HG02981 (cell line): Measurements from ENCODE around the gene TSPAN9.

Experiments used
- ATAC-seq: cut with Tn5 transposase; IDR thresholded peaks from one replicate; pipeline ENCODE4 v1.9.1; 2021; ENCODE audit warnings: mild to moderate bottlenecking, moderate library complexity; ENCODE audit not compliant: unreplicated experiment

TSPAN9 gene

DNA sequence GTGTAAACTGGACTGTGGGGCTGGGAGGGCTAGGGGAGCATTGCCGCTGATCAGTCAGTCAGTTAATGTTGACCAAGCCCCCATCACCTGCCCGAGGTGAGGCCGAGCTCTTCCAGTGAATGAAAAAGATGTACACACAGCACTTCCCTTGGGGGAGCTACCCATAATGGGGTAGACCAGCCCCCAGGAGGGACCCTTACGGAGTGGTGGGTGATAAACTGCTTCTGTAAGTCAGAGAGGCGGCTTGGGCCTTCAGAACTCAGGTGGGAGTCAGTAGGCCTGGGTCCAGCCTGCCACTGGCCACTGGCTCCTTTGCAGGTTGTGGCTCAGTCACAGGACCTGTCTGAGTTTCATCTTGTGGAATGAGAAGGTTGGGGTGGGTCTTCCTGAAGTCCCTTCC is 43.5 kb downstream of the TSPAN9 start:
- ATAC-seq = no peak

DNA sequence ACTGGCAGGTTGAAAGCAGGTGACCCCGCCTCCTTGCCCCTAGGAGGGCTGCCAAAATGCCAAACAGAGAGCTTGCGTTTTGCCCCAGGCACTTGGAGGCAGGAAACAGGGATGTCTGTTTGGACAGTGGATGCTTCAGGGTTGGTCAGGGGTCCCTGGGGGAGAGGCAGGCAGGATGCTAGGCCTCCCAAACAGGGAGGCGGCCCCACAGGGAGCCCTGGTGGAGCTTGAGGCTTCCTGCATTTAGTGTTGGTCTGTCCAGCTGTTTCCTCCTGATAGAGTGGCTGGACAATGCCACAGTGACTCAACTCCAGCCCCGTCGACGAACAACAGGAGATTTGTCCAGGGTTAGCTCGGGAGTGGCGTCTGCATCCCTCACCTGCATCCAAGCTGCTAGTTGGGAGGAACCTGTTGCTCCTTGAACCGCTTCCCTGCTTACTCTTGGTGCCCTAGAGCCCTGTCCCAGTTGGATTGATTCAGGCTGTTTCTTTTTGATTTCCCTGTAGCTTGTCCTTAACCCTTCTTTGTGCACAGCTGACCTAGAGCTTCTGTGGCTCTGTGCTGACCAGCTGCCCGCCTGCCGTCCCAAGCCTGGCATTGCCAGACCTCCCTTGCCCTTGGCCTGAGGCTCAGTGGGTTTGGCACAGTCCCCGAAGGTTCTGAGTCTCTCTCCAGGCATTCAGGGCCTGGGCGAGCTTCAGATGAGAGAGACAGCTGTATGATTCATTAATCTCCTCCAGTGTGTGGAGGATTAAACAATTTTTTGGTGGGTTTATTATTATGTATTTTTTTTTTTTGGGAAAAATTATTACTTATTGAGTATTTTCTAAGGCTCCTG is 45.9 kb downstream of the TSPAN9 start:
- no peak for ATAC-seq

- no peak for ATAC-seq
Measured at GRCh38 chr12:3123729-3124128, 46.5 kb downstream of the TSPAN9 start.

- no peak for ATAC-seq
Measured at GRCh38 chr12:3124917-3125316, 47.7 kb downstream of the TSPAN9 start.

DNA sequence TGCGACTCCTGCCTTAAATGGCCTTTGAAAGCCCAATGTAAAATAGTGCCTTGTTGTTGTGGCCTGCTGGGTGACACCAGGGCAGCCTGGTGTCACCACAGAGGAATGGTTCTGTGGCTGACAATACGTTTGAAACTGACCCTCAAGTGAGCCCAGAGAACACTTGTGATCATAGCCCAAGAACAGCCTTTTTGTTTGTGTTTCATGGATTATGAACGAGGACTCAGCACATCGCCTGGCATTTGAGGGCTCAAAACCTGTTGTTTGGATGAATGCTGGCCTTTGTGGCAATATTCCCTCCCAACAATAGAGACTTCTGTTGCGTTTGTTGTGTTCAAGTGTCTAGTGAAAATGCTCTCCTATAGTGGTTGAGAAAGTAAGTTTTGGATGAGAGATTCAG is 48.5 kb downstream of the TSPAN9 start:
- ATAC-seq = no peak

GRCh38 chr12:3127832-3128231 is 50.7 kb downstream of the TSPAN9 start:
- no peak for ATAC-seq

GRCh38 chr12:3128498-3129293 is 51.5 kb downstream of the TSPAN9 start:
- no peak for ATAC-seq

DNA sequence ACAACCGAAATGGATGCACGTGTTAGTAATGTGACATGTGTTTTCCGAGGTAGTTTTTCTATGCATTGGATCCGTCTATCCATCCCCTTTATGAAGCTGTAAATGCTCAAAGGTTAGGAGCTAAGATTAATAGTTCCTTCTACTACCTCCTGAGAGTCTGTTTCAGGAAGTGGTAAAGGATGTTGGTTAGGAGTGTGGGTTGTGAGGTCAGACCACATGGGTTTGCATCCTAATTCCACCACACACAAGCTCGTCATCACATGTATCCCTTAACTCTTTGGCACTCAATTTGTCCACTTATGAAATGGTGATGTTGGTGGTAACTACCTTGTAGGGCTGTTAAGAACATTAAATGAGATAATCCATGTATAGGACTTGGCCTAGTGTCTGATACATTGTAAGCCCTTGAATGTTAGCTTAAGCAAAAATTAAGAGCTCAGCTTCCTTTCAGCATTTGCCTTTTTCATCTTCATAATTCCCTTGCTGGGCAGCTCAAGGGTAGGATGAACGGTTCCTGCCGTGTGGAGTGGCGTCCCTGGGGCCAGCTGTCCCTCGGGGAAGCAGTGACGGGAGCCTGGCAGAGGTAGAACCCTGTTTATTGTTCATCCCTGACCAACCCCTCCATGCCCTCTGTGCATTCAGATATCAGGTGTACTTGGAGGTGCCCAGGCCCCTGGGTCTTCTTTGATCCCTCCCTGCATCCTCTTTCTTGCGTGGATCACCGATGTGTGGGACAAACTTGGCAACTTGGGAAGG is 52.3 kb downstream of the TSPAN9 start:
- ATAC-seq = no peak

- no peak for ATAC-seq
Measured at GRCh38 chr12:3130057-3130830, 53.1 kb downstream of the TSPAN9 start.

- no peak for ATAC-seq
Measured at GRCh38 chr12:3131129-3131528, 54.0 kb downstream of the TSPAN9 start.

DNA sequence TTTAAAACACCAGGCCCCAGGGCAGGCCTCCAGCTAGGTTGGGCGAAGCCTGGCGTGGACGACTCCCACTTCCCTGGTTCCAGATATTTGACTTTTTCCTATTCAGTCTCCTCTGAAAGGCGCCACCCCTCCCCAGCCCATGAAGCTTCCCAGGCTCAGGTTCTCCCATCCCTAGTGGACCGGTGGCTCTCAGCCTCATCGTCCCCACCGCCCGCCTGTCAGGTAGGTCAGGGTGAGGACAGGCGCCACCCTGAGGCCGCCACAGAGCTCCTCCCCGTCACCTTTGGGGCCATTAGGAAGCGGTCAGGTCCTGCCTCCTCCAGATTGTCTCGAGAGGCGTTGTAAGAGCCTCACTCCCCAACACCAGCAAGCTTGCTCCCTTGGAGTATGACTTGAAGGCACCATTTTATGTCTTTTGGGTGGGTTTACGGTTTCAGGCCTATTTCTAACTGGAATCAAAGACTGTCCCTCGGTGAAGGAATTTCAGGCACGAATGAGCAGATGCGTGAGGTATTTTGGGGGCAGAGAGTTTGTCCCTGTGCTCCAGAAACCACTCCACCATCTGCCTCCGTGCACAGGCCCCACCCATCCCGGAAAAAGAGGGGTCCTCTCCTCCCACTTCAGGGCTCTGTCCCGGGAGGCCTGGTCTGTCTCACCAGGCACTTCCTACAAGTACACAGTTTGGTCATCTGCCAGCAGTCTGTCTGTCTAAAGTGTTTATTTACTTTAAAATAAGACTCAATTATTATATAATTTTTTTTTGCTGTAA is 55.6 kb downstream of the TSPAN9 start:
- no peak for ATAC-seq

GRCh38 chr12:3133405-3133783 is 56.2 kb downstream of the TSPAN9 start:
- ATAC-seq = no peak

GRCh38 chr12:3134126-3134525 is 56.9 kb downstream of the TSPAN9 start:
- ATAC-seq = no peak

GRCh38 chr12:3134526-3135135 is 57.5 kb downstream of the TSPAN9 start:
- ATAC-seq = no peak

GRCh38 chr12:3135522-3136461 is 58.6 kb downstream of the TSPAN9 start:
- no peak for ATAC-seq

- ATAC-seq = no peak
Measured at GRCh38 chr12:3136641-3137267, 59.6 kb downstream of the TSPAN9 start.

- no peak for ATAC-seq
Measured at GRCh38 chr12:3137268-3137781, 60.1 kb downstream of the TSPAN9 start.
